OCI-LY7 (cell line): Measurements from ENCODE around the gene OR10A6. TPM values are rescaled to one million over a fixed set of nuclear protein-coding genes. Genes with fewer than 3 reads are reported as not detected.
A peak's percentile ranks its signal among the peaks of the same experiment; 100 is the strongest.

ENCODE experiments used
- Bru-seq: library from RNA; stranded (reverse); fragments of 400-500 nt; gene quantifications from one replicate; lab custom pipeline; 2021; lab: Mats Ljungman, UMichigan
- BruChase-seq, 2 experiments: library from RNA; stranded (reverse); fragments of 400-500 nt; gene quantifications; one replicate each; lab custom pipeline; 2021; lab: Mats Ljungman, UMichigan
- BruUV-seq: library from RNA; stranded (reverse); fragments of 400-500 nt; replicated peaks from 2 replicates; lab custom pipeline; 2021; lab: Mats Ljungman, UMichigan
- CTCF ChIA-PET: fragments of 300-600 bp; sonication (Branson Sonifier 250); formaldehyde crosslinking; loops from one replicate; lab custom pipeline; 2022; ENCODE audit warnings: antibody characterized with exemption; ENCODE audit not compliant: unreplicated experiment; lab: Charles Lee
- POLR2A ChIA-PET: fragments of 300-600 bp; sonication (Branson Sonifier 250); formaldehyde crosslinking; loops from one replicate; lab custom pipeline; 2022; ENCODE audit warnings: antibody characterized with exemption; lab: Charles Lee
- DNase-seq: peaks from one replicate; pipeline ENCODE4 v3.0.0-alpha.2; 2015; ENCODE audit warnings: low spot score
- H2AFZ ChIP-seq: fragments of 200-600 bp; sonication (generic), shearing (Covaris generic); 2 replicates; pipeline ENCODE4 v1.6.1; 2014; ENCODE audit warnings: mild to moderate bottlenecking, antibody characterized with exemption, low read length, moderate library complexity
- H3K27ac ChIP-seq: fragments of 200-600 bp; sonication (generic); 2 replicates; pipeline ENCODE4 v1.5.1; 2014; ENCODE audit warnings: mixed run types, low read depth, mild to moderate bottlenecking, moderate library complexity, low read length, inconsistent platforms; ENCODE audit not compliant: poor library complexity, severe bottlenecking
- H3K36me3 ChIP-seq: fragments of 200-600 bp; sonication (generic); 2 replicates; pipeline ENCODE4 v1.6.1; 2014; ENCODE audit warnings: mild to moderate bottlenecking, antibody characterized with exemption, low read length, moderate library complexity, mixed read lengths; ENCODE audit not compliant: insufficient read depth
- H3K4me1 ChIP-seq: fragments of 200-600 bp; sonication (generic); 2 replicates; pipeline ENCODE4 v1.5.1; 2014; ENCODE audit warnings: mild to moderate bottlenecking, low read length; ENCODE audit not compliant: insufficient read depth, poor library complexity, severe bottlenecking
- H3K4me2 ChIP-seq: fragments of 200-600 bp; sonication (generic); 2 replicates; pipeline ENCODE4 v1.6.1; 2014; ENCODE audit warnings: mild to moderate bottlenecking, low read length
- H3K4me3 ChIP-seq: fragments of 200-600 bp; sonication (generic); 2 replicates; pipeline ENCODE4 v1.5.1; 2014; ENCODE audit warnings: mild to moderate bottlenecking, low read depth, low read length; ENCODE audit not compliant: poor library complexity, severe bottlenecking
- H3K79me2 ChIP-seq: fragments of 200-600 bp; sonication (generic); 2 replicates; pipeline ENCODE4 v1.6.1; 2016; ENCODE audit warnings: low read depth, mild to moderate bottlenecking, low read length, moderate library complexity, mixed read lengths; ENCODE audit not compliant: insufficient read depth
- H3K9me2 ChIP-seq: fragments of 200-600 bp; sonication (generic); 2 replicates; pipeline ENCODE4 v1.6.1; 2016; ENCODE audit warnings: mild to moderate bottlenecking, low read length, mixed read lengths; ENCODE audit not compliant: insufficient read depth
- H3K9me3 ChIP-seq: fragments of 200-600 bp; sonication (generic); 2 replicates; pipeline ENCODE4 v1.6.1; 2014; ENCODE audit warnings: mild to moderate bottlenecking, mixed run types, low read length, mixed read lengths
- H4K20me1 ChIP-seq: fragments of 200-600 bp; sonication (generic); 2 replicates; pipeline ENCODE4 v1.6.1; 2014; ENCODE audit warnings: mild to moderate bottlenecking, antibody characterized with exemption, low read length, moderate library complexity, mixed read lengths; ENCODE audit not compliant: insufficient read depth
- CTCF ChIP-seq: fragments of 200-600 bp; sonication (generic); conservative IDR thresholded peaks from 2 replicates; pipeline ENCODE4 v1.5.1; 2014; ENCODE audit warnings: mild to moderate bottlenecking, antibody characterized with exemption, low read length, moderate library complexity, mixed read lengths
- EZH2phosphoT487 ChIP-seq: fragments of 200-600 bp; sonication (generic); IDR thresholded peaks from 2 replicates; pipeline ENCODE4 v1.6.1; 2018; ENCODE audit warnings: low read depth, borderline replicate concordance, mild to moderate bottlenecking, mixed run types, antibody characterized with exemption, low read length, moderate library complexity, mixed read lengths
- intact Hi-C: fragments of 100-400 bp; cut with micrococcal nuclease; formaldehyde crosslinking; loops from one replicate; pipeline ENCODE4 v1.10.0; 2022; ENCODE audit not compliant: unreplicated experiment
- long read RNA-seq: library from polyadenylated mRNA; stranded (forward); transcript quantifications from one replicate; pipeline ENCODE4 v2.0.0, GENCODE V29; 2022
- total RNA-seq, 2 experiments: library from RNA; depleted of rRNA in 1 of 2; stranded (reverse); fragments of >200 nt in 1 of 2; shearing (Covaris generic) in 1 of 2; gene quantifications; 2 replicates each; pipeline ENCODE4 v1.2.3, GENCODE V29; 2014 to 2022

The OR10A6 gene
- total RNA-seq (2014; rRNA removed; shearing (Covaris generic)) = not detected in 2 replicates
- not detected in 2 replicates for total RNA-seq (2022)
- not detected for Bru-seq, nascent RNA
- not detected for BruChase-seq, experiment 1, labeled RNA remaining after a 6-hour chase
- not detected for BruChase-seq, experiment 2, labeled RNA remaining after a 2-hour chase
- long read RNA-seq = 0 reads

GRCh38 chr11:7931168-7931567 lies at the start of gene OR10A6:
Gene OR10A6, minus strand, starts transcription at chr11:7931268. Its CDS starts 2,606 bp downstream, at chr11:7928662.
- DNase-seq = no peak
- H3K9me3 ChIP-seq = 0 out of 2 replicates have a peak, but pooled peaks cover 2% of the 10 kb centered on the region
- intact Hi-C loops = no loop called here
- no peaks in the 10 kb centered on the region for H3K79me2 ChIP-seq
- no peak for TF ChIP-seq EZH2phosphoT487
- TF ChIP-seq CTCF = no peak
- H3K4me1 ChIP-seq = peaks cover 5% of the 10 kb centered on the region
- H3K9me2 ChIP-seq = no peaks in the 10 kb centered on the region
- ChIA-PET CTCF (no interaction called here), POLR2A (no interaction called here)
- H2AFZ ChIP-seq = no peak within 1 kb of the TSS
- BruUV-seq = no TSS peak
- H3K4me3 ChIP-seq = no peak within 1 kb of the TSS
- no peak within 1 kb of the TSS for H3K4me2 ChIP-seq
- H3K27ac ChIP-seq = no peak within 1 kb of the TSS
- H4K20me1 ChIP-seq = no peaks in the 10 kb centered on the region
- no peaks in the 10 kb centered on the region for H3K36me3 ChIP-seq

GRCh38 chr11:7977232-7977917 lies 46.3 kb upstream of the OR10A6 start:
- H3K4me2 ChIP-seq = no peak overlapping the region
- POLR2A ChIA-PET = interaction anchor here (0.9 to 3.9 kb wide), 4 partner anchors 9 to 48 kb away, joined by 4 to 29 read pairs (median 6); partner anchors contain the start of gene EIF3F

More at GRCh38 chr11:7977232-7977917, 46.3 kb upstream of the OR10A6 start:
- Histone ChIP-seq H4K20me1 (no peaks in the 10 kb centered on the region), H3K4me1 (peaks cover 6% of the 10 kb centered on the region), H2AFZ (peak overlapping the region; percentile 43; the same call in 1 of the 2 replicates), H3K9me2 (no peaks in the 10 kb centered on the region), H3K9me3 (no peaks in the 10 kb centered on the region), H3K36me3 (no peaks in the 10 kb centered on the region), H3K79me2 (no peaks in the 10 kb centered on the region), H3K27ac (no peak overlapping the region), H3K4me3 (no peak overlapping the region)
- CTCF ChIA-PET = no interaction called here
- TF ChIP-seq CTCF (no peak), EZH2phosphoT487 (no peak)
- peak; percentile 16 for DNase-seq
- intact Hi-C loops = no loop called here
- BruUV-seq = no TSS peak
